A549 (cell line): ENCODE data around the gene TDP2. TPM values are rescaled to one million over a fixed set of nuclear protein-coding genes. Genes with fewer than 3 reads are reported as not detected.
"Not testable (repeated sequence)": the region's sequence is repeated elsewhere in the genome, so short reads cannot be mapped to it uniquely, and the experiment has no call there.

ENCODE experiments used
- ATAC-seq, 2 experiments: fragments of 200-7000 bp in 1 of 2; fragments of >200 bp in 1 of 2; cut with Nextera tagmentation in 1 of 2; cut with Tn5 transposase in 1 of 2; 3 replicates each; pipeline versions ENCODE4 v1.8.0 to v1.9.1; 2018 to 2020; ENCODE audit warnings: mild to moderate bottlenecking in 1 of 2, moderate library complexity in 1 of 2
- CTCF ChIA-PET: fragments of 300-600 bp; sonication (Branson Sonifier 250); formaldehyde crosslinking; extraction: SDS; loops from one replicate; lab custom pipeline; 2021; ENCODE audit warnings: antibody characterized with exemption, inconsistent platforms; lab: Yijun Ruan, JAX
- POLR2A ChIA-PET: fragments of 350-600 bp; formaldehyde crosslinking; extraction: SDS; loops from one replicate; lab custom pipeline; 2021; ENCODE audit warnings: antibody characterized with exemption, inconsistent platforms; lab: Yijun Ruan, JAX
- DNase-seq, 2 experiments: peaks; one replicate each; pipeline versions ENCODE4 v3.0.0 to v3.0.0-alpha.2; 2011 to 2016; ENCODE audit warnings: low read depth in 1 of 2, low spot score in 1 of 2
- FAIRE-seq: peaks from 2 replicates; lab custom pipeline; 2011; peaks lifted over from hg19 to GRCh38; lab: Jason Lieb, UNC
- H3K27ac ChIP-seq, 2 experiments: fragments of >200 bp; sonication (Bioruptor Twin); formaldehyde crosslinking; 3 replicates each; pipeline ENCODE4 v1.5.1; 2016 to 2017
- H3K4me1 ChIP-seq: fragments of >200 bp; sonication (Bioruptor Twin); formaldehyde crosslinking; 3 replicates; pipeline ENCODE4 v1.6.1; 2016
- H3K4me2 ChIP-seq: fragments of >200 bp; sonication (Bioruptor Twin); formaldehyde crosslinking; 3 replicates; pipeline ENCODE4 v1.6.1; 2016
- H3K4me3 ChIP-seq: fragments of >200 bp; sonication (Bioruptor Twin); formaldehyde crosslinking; 3 replicates; pipeline ENCODE4 v1.5.1; 2016
- H3K9me3 ChIP-seq: fragments of >200 bp; sonication (Bioruptor Twin); formaldehyde crosslinking; 3 replicates; pipeline ENCODE4 v1.6.1; 2016
- CBX2 ChIP-seq: fragments of 200-600 bp; sonication (generic); IDR thresholded peaks from 2 replicates; pipeline ENCODE4 v1.6.1; 2016; ENCODE audit warnings: low read depth, mild to moderate bottlenecking, borderline replicate concordance
- CHD4 ChIP-seq: fragments of 200-600 bp; sonication (generic); IDR thresholded peaks from 2 replicates; pipeline ENCODE4 v1.6.1; 2016; ENCODE audit warnings: antibody characterized with exemption, mild to moderate bottlenecking, borderline replicate concordance
- EHF ChIP-seq: fragments of 250-450 bp; sonication (Bioruptor Pico); IDR thresholded peaks from 2 replicates; pipeline ENCODE4 v1.5.0; 2020; ENCODE audit warnings: mild to moderate bottlenecking
- FOSB ChIP-seq: fragments of 250-450 bp; sonication (Bioruptor Pico); IDR thresholded peaks from 2 replicates; pipeline ENCODE4 v1.5.0; 2020; ENCODE audit warnings: mild to moderate bottlenecking, moderate library complexity
- FOXS1 ChIP-seq: fragments of 250-450 bp; sonication (Bioruptor Pico); IDR thresholded peaks from 2 replicates; pipeline ENCODE4 v1.5.0; 2020; ENCODE audit warnings: mild to moderate bottlenecking, moderate library complexity
- HEYL ChIP-seq: fragments of 250-450 bp; sonication (Bioruptor Pico); IDR thresholded peaks from 2 replicates; pipeline ENCODE4 v1.8.0; 2021; ENCODE audit warnings: mild to moderate bottlenecking, moderate library complexity
- HOXA7 ChIP-seq: fragments of 250-450 bp; sonication (Bioruptor Pico); IDR thresholded peaks from 2 replicates; pipeline ENCODE4 v1.5.0; 2020; ENCODE audit warnings: mild to moderate bottlenecking, moderate library complexity
- HOXB13 ChIP-seq: fragments of 250-450 bp; sonication (Bioruptor Pico); IDR thresholded peaks from 2 replicates; pipeline ENCODE4 v1.5.0; 2020; ENCODE audit warnings: low read depth, mild to moderate bottlenecking, moderate library complexity
- HOXB5 ChIP-seq: fragments of 250-450 bp; sonication (Bioruptor Pico); IDR thresholded peaks from 2 replicates; pipeline ENCODE4 v1.5.0; 2020; ENCODE audit warnings: mild to moderate bottlenecking, moderate library complexity
- JUN ChIP-seq, 2 experiments: fragments of >200 bp; sonication (Bioruptor Twin); formaldehyde crosslinking; IDR thresholded peaks; 2 replicates in 1 of 2; 3 replicates in 1 of 2; pipeline ENCODE4 v1.6.1; 2016 to 2017
- JUNB ChIP-seq: fragments of >200 bp; sonication (Bioruptor Twin); formaldehyde crosslinking; IDR thresholded peaks from 2 replicates; pipeline ENCODE4 v1.6.1; 2016
- KDM1A ChIP-seq: fragments of 200-600 bp; sonication (generic); IDR thresholded peaks from 2 replicates; pipeline ENCODE4 v1.6.1; 2016; ENCODE audit warnings: low read depth, mild to moderate bottlenecking
- KDM5A ChIP-seq: fragments of 200-600 bp; sonication (generic); IDR thresholded peaks from 2 replicates; pipeline ENCODE4 v1.6.1; 2016; ENCODE audit warnings: antibody characterized with exemption, mild to moderate bottlenecking
- MAZ ChIP-seq: fragments of 150-350 bp; IDR thresholded peaks from 2 replicates; pipeline ENCODE4 v1.6.1; 2014; ENCODE audit warnings: antibody characterized with exemption, low read depth, low read length, borderline replicate concordance
- NPAS2 ChIP-seq: fragments of 250-450 bp; sonication (Bioruptor Pico); IDR thresholded peaks from 2 replicates; pipeline ENCODE4 v1.8.0; 2022; ENCODE audit warnings: mild to moderate bottlenecking, moderate library complexity, borderline replicate concordance
- POLR2AphosphoS2 ChIP-seq: conservative IDR thresholded peaks from 2 replicates; pipeline ENCODE4 v1.6.1; 2012; ENCODE audit warnings: low read length, improper control_type of control experiment, inconsistent platforms
- RARB ChIP-seq: fragments of 250-450 bp; sonication (Bioruptor Pico); IDR thresholded peaks from 2 replicates; pipeline ENCODE4 v1.8.0; 2021; ENCODE audit warnings: mild to moderate bottlenecking, moderate library complexity
- RCOR1 ChIP-seq: fragments of 150-350 bp; IDR thresholded peaks from 2 replicates; pipeline ENCODE4 v1.6.1; 2014; ENCODE audit warnings: antibody characterized with exemption, low read length, low read depth
- RNF2 ChIP-seq: fragments of 200-600 bp; sonication (generic); IDR thresholded peaks from 2 replicates; pipeline ENCODE4 v1.6.1; 2016; ENCODE audit warnings: low read depth, mild to moderate bottlenecking, antibody characterized with exemption, moderate library complexity, borderline replicate concordance
- SREBF2 ChIP-seq: fragments of 450-650 bp; IDR thresholded peaks from 2 replicates; pipeline ENCODE4 v1.6.1; 2014; ENCODE audit warnings: mild to moderate bottlenecking, moderate library complexity
- ZNF302 ChIP-seq: fragments of 250-450 bp; sonication (Bioruptor Pico); IDR thresholded peaks from 2 replicates; pipeline ENCODE4 v1.9.0; 2021; ENCODE audit warnings: inconsistent platforms, mild to moderate bottlenecking, moderate library complexity
- ZSCAN20 ChIP-seq: fragments of 250-450 bp; sonication (Bioruptor Pico); IDR thresholded peaks from 2 replicates; pipeline ENCODE4 v1.8.0; 2022; ENCODE audit warnings: mild to moderate bottlenecking, moderate library complexity
- WGBS: methylation state at CpG from one replicate; pipeline ENCODE4 v1.1.6; 2017; ENCODE audit errors: missing lambda C conversion rate; 5-methylcytosine and 5-hydroxymethylcytosine counted together
- polyA plus RNA-seq, 4 experiments: library from polyadenylated mRNA; depleted of rRNA in 3 of 4; stranded (reverse); fragments of >200 nt; fragmentation: RNase III in 1 of 4; extraction: RNeasy Plus Mini Kit Qiagen cat#74134 plus additional on column Dnase treatment in 1 of 4; gene quantifications; 2 replicates in 3 of 4; 3 replicates in 1 of 4; pipeline ENCODE4 v1.2.3, GENCODE V29; 2011 to 2017
- TF ChIP-seq, protein P1 (sequence below): fragments of 250-450 bp; sonication (Bioruptor Pico); IDR thresholded peaks from 2 replicates; pipeline ENCODE4 v1.5.0; 2020; ENCODE audit warnings: low read depth, mild to moderate bottlenecking, moderate library complexity
- TF ChIP-seq, protein P2 (sequence below): fragments of 250-450 bp; sonication (Bioruptor Pico); IDR thresholded peaks from 2 replicates; pipeline ENCODE4 v1.5.0; 2021; ENCODE audit warnings: mild to moderate bottlenecking, moderate library complexity, borderline replicate concordance

TDP2 gene
- polyA plus RNA-seq, 2 of the 4 experiments (the other 2 are of a cell fraction), result 52.6 to 91.7 TPM

DNA sequence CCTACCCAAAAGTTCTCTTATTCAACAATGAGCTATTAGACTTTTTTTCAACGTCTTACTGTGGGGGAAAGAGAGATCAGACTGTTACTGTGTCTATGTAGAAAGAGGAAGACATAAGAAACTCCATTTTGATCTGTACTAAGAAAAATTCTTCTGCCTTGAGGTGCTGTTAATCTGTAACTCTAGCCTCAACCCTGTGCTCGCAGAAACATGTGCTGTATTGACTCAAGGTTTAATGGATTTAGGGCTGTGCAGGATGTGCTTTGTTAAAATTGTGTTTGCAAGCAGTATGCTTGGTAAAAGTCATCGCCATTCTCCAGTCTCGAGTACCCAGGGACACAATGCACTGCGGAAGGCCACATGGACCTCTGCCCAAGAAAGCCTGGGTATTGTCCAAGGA lies 4.9 kb downstream of the TDP2 start:
- POLR2A ChIA-PET, H3K4me3 ChIP-seq, CTCF ChIA-PET, H3K9me3 ChIP-seq, ATAC-seq, FAIRE-seq: not testable (repeated sequence)
- Histone ChIP-seq H3K4me2 (peak overlapping the region; percentile 83), H3K4me1 (peaks cover 82% of the 10 kb centered on the region), H3K27ac (peak overlapping the region; percentile 83 to 96)
- WGBS, result 21% methylated on average over 5 of the region's 5 CpGs
- TF ChIP-seq, protein P1, sequence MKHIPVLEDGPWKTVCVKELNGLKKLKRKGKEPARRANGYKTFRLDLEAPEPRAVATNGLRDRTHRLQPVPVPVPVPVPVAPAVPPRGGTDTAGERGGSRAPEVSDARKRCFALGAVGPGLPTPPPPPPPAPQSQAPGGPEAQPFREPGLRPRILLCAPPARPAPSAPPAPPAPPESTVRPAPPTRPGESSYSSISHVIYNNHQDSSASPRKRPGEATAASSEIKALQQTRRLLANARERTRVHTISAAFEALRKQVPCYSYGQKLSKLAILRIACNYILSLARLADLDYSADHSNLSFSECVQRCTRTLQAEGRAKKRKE (CRISPR knock-in tag), result peak; percentile 95
- TF ChIP-seq, protein P2, sequence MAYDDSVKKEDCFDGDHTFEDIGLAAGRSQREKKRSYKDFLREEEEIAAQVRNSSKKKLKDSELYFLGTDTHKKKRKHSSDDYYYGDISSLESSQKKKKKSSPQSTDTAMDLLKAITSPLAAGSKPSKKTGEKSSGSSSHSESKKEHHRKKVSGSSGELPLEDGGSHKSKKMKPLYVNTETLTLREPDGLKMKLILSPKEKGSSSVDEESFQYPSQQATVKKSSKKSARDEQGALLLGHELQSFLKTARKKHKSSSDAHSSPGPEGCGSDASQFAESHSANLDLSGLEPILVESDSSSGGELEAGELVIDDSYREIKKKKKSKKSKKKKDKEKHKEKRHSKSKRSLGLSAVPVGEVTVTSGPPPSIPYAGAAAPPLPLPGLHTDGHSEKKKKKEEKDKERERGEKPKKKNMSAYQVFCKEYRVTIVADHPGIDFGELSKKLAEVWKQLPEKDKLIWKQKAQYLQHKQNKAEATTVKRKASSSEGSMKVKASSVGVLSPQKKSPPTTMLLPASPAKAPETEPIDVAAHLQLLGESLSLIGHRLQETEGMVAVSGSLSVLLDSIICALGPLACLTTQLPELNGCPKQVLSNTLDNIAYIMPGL (CRISPR knock-in tag), result peak; percentile 63; the same call in 1 of the 2 replicates
- TF ChIP-seq HOXB5 (CRISPR knock-in tag) (peak; percentile 95), HEYL (CRISPR knock-in tag) (peak; percentile 98), HOXB13 (CRISPR knock-in tag) (peak; percentile 97), ZSCAN20 (CRISPR knock-in tag) (peak; percentile 98), EHF (CRISPR knock-in tag) (peak; percentile 93), ZNF302 (CRISPR knock-in tag) (peak; percentile 72; the same call in 1 of the 2 replicates), HOXA7 (CRISPR knock-in tag) (peak; percentile 90), RARB (CRISPR knock-in tag) (peak; percentile 43), FOSB (peak; percentile 75; the same call in 1 of the 2 replicates)
- DNase-seq, result peak in 1 of 2 experiments; percentile 13

DNA sequence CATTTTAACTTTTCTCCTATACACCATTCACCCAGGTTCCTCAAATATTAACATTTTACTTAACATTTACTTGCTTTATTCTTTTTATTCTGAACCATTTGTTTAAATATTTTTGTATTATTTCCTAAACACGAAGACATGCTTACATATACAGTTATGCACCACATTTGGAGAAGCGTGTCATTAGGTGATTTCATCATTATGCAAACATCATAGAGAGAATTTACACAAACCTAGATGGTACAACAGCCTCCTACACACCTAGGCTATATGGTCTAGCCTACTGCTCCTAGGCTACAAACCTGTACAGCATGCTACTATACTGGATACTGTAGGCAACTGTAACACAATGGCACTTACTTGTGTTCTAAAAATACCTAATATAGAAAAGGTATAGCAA lies 6.6 kb downstream of the TDP2 start:
- Histone ChIP-seq H3K4me1 (peaks cover 97% of the 10 kb centered on the region), H3K27ac (peak overlapping the region; percentile 83 to 92), H3K9me3 (no peaks in the 10 kb centered on the region), H3K4me2 (peak overlapping the region; percentile 83), H3K4me3 (no peak overlapping the region)
- TF ChIP-seq RNF2 (no peak), JUNB (no peak), POLR2AphosphoS2 (no peak), FOSB (no peak), KDM1A (no peak), NPAS2 (CRISPR knock-in tag) (no peak)
- TF ChIP-seq, protein P1 (CRISPR knock-in tag), result no peak
- peak in 1 of 2 experiments; percentile 36 for DNase-seq
- 17% methylated on average over 2 of the region's 2 CpGs for WGBS
- 0 out of 6 replicates have a peak, but pooled peaks of 1 of the 2 experiments have one; percentile 6 for ATAC-seq
- FAIRE-seq, result no peak
- POLR2A ChIA-PET, result interaction anchor here (1.3 kb wide), 1 partner anchor 8 kb away, joined by 6 read pairs; no protein-coding TSS in a partner anchor
- CTCF ChIA-PET, result no interaction called here

DNA sequence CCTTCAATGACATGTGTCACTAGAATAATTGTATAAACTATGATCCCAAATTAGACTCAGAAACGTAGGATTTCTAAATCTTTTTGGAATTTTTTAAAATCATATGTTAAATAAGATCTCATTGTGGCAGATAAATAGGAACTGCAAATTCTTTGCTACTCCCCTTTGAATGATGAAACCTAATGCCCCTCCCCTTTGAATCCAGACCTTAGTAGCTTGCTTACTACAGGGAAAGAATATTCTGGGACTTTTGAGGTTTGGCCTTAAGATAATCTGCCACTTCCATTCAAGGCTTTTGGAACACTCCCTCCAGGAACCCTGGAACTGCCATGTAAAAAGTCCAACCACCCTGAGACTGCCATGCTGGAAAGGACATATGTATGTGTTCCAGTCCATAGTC lies 7.1 kb downstream of the TDP2 start:
- TF ChIP-seq KDM5A (no peak), FOXS1 (no peak), ZSCAN20 (CRISPR knock-in tag) (no peak), RCOR1 (no peak), HOXB13 (CRISPR knock-in tag) (no peak; the same call in 1 of the 2 replicates), CBX2 (no peak), JUN (IDR thresholded peaks at IDR 0.05) (no peak), SREBF2 (no peak), CHD4 (no peak), MAZ (no peak)
- WGBS, result 0% methylated on average over 1 of the region's 1 CpG
- ChIA-PET POLR2A (interaction anchor here (1.2 to 1.4 kb wide), 3 partner anchors 9 to 62 kb away, joined by 3 to 7 read pairs (median 6); partner anchors contain the start of gene KIAA0319), CTCF (no interaction called here)
- H3K4me3 ChIP-seq, result no peak overlapping the region
- DNase-seq (peak in 1 of 2 experiments; percentile 64), ATAC-seq (peak; percentile 53 to 55), FAIRE-seq (no peak)
- no peaks in the 10 kb centered on the region for H3K9me3 ChIP-seq
- H3K4me1 ChIP-seq, result peaks cover 97% of the 10 kb centered on the region
- peak overlapping the region; percentile 83 to 92 for H3K27ac ChIP-seq
- peak overlapping the region; percentile 83 for H3K4me2 ChIP-seq
